SK-N-SH treated with all-trans-retinoic acid at 6 μM for 48 hours (cell line): ENCODE results near the gene SPDYE2.
"Not testable (repeated sequence)": the region's sequence is repeated elsewhere in the genome, so short reads cannot be mapped to it uniquely, and the experiment has no call there.

ENCODE experiments used
- ARNTL ChIP-seq: fragments of 450-650 bp; formaldehyde crosslinking; IDR thresholded peaks from 2 replicates; pipeline ENCODE4 v1.5.0; 2020; ENCODE audit warnings: low read depth, mild to moderate bottlenecking, moderate library complexity, borderline replicate concordance
- ISL1 ChIP-seq: fragments of 250-450 bp; sonication (Bioruptor Pico); IDR thresholded peaks from 2 replicates; pipeline ENCODE4 v2.1.2; 2022; ENCODE audit warnings: mild to moderate bottlenecking, moderate library complexity
- PATZ1 ChIP-seq: fragments of 250-450 bp; sonication (Bioruptor Pico); IDR thresholded peaks from 2 replicates; pipeline ENCODE4 v1.8.0; 2020; ENCODE audit warnings: mild to moderate bottlenecking, moderate library complexity, borderline replicate concordance
- POU6F1 ChIP-seq: fragments of 250-450 bp; sonication (Bioruptor Pico); IDR thresholded peaks from 2 replicates; pipeline ENCODE4 v1.8.0; 2021; ENCODE audit warnings: low read depth, mild to moderate bottlenecking, moderate library complexity, borderline replicate concordance
- RARB ChIP-seq: fragments of 250-450 bp; sonication (Bioruptor Pico); IDR thresholded peaks from 2 replicates; pipeline ENCODE4 v1.8.0; 2021; ENCODE audit warnings: mild to moderate bottlenecking, moderate library complexity
- TOX ChIP-seq: fragments of 250-450 bp; sonication (Bioruptor Pico); IDR thresholded peaks from 2 replicates; pipeline ENCODE4 v1.8.0; 2021; ENCODE audit warnings: mild to moderate bottlenecking, moderate library complexity, borderline replicate concordance
- ZC3H10 ChIP-seq: fragments of 250-450 bp; sonication (Bioruptor Pico); IDR thresholded peaks from 2 replicates; pipeline ENCODE4 v1.5.1; 2021; ENCODE audit warnings: mild to moderate bottlenecking, moderate library complexity
- ZFP3 ChIP-seq: fragments of 250-450 bp; sonication (Bioruptor Pico); IDR thresholded peaks from 2 replicates; pipeline ENCODE4 v1.5.0; 2020; ENCODE audit warnings: mild to moderate bottlenecking, moderate library complexity
- ZFP30 ChIP-seq: fragments of 450-650 bp; formaldehyde crosslinking; IDR thresholded peaks from 2 replicates; pipeline ENCODE4 v1.5.0; 2022; ENCODE audit warnings: mild to moderate bottlenecking, moderate library complexity
- TF ChIP-seq, protein P1 (sequence below): fragments of 250-450 bp; sonication (Bioruptor Pico); IDR thresholded peaks from 2 replicates; pipeline ENCODE4 v1.5.1; 2020; ENCODE audit warnings: low read depth, mild to moderate bottlenecking, moderate library complexity

DNA sequence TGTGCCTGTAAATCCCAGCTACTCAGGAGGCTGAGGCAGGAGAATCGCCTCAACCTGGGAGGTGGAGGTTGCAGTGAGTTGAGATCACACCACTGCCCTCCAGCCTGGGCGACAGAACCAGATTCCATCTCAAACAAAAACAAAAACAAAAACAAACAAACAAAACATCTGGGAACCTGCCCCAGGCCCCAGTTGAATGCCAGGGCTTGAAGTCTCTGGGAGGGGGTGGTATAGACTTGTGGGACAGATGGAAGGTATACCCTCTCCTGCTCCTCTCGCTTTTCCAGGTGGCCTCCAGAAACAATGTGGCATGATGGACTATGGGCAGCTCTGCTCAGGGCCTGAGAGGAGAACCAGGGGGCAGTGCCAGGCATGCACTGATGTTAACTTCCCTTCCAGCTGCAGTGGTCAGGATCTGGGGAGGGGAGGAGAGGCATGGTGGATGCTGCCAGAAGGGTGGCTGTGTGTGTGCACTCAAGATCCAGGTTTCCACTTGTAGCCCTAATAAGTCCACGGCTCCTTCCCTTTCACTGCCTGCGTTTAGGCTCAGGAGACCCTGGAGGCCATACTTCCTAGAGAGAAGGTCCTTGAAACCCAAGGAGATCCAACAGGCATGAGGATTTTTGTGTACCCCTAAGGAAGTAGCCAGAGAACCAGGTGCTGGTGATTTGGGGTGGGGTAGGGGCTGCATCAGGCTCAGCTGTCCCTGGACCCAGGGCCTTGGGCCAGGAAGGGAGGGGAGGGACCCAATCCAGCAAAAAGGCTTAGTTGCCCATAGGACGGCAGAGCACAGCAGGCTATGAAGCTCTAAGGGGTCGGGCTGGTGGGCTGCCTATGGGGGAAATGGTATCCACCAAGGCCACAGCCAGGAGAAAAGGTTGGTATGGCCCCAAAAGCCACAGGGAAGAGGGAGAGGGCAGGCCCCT, 26.6 kb downstream of the SPDYE2 start:
- not testable (repeated sequence) for TF ChIP-seq ZFP30 (CRISPR knock-in tag); ZFP3 (CRISPR knock-in tag); ARNTL (CRISPR knock-in tag); RARB; POU6F1 (CRISPR knock-in tag); PATZ1; ZC3H10 (CRISPR knock-in tag); TOX (CRISPR knock-in tag); ISL1 (CRISPR knock-in tag)
- TF ChIP-seq, protein P1, sequence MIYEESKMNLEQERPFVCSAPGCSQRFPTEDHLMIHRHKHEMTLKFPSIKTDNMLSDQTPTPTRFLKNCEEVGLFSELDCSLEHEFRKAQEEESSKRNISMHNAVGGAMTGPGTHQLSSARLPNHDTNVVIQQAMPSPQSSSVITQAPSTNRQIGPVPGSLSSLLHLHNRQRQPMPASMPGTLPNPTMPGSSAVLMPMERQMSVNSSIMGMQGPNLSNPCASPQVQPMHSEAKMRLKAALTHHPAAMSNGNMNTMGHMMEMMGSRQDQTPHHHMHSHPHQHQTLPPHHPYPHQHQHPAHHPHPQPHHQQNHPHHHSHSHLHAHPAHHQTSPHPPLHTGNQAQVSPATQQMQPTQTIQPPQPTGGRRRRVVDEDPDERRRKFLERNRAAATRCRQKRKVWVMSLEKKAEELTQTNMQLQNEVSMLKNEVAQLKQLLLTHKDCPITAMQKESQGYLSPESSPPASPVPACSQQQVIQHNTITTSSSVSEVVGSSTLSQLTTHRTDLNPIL (CRISPR knock-in tag): not testable (repeated sequence)
